Left lobe of liver (tissue), 2 donors: Measurements from ENCODE around the gene EHBP1. TPM values are rescaled to one million over a fixed set of nuclear protein-coding genes. Genes with fewer than 3 reads are reported as not detected.
A peak's percentile ranks its signal among the peaks of the same experiment; 100 is the strongest.
"Not testable (repeated sequence)": the region's sequence is repeated elsewhere in the genome, so short reads cannot be mapped to it uniquely, and the experiment has no call there.

Experiments
- ATAC-seq: fragments of 200-7000 bp; cut with Tn5 transposase; one replicate; pipeline ENCODE4 v1.9.1; 2020; ENCODE audit warnings: mild to moderate bottlenecking, moderate library complexity
- DNase-seq: peaks from one replicate; pipeline ENCODE4 v3.0.0-alpha.2; 2020; ENCODE audit warnings: low spot score
- total RNA-seq: library from RNA; stranded (reverse); gene quantifications from one replicate; pipeline ENCODE4 v1.2.1, GENCODE V29; 2021
- donor health status: DM: no; HTN: no; CAD: no; lungs with moderate emphysema.
- donor health status: DM: no; HTN: yes; CAD: no.

The EHBP1 gene
- total RNA-seq, 1 donor from 2014 or later, result 50.0 TPM

DNA sequence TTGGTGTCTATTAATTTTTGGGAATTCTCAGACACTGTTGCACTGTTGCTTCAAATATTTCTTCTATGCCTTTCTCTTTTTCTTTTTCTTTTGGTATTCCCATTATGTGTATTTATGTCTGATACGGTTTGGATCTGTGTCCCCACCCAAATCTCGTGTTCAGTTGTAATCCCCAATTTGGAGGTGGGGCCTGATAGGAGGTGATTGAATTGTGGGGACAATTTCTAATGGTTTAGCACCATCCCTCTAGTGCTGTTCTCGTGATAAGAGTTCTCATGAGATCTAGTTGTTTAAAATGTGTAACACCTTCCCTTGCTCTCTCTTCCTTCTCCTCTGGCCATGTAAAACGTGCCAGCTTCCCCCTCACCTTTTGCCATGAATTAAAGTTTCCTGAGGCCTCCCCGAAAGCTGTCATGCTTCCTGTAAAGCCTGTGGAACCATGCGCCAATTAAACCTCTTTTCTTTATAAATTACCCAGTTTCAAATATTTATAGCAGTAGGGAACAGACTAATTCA lies 26.8 kb downstream of the EHBP1 start:
- ATAC-seq (no peak), DNase-seq (no peak)

DNA sequence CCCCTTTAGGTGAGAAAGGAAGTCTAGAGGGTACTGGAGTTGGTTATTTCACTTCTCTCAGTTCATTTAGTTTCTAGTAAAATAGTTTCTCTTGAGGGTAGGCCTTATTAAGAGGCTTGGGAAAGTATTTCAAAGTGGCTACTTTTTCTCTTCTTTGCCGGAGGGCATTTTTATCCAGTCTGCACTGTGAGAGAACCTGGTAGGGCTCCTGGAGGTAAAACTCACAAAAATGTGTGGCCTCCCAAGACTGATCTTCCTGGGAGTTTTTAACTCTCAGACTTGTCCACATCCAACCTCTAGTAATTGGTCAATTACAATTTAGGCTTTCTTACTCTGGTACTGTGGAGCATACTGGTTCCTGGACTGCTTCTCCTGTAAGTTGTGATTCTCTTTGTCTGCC lies 28.0 kb downstream of the EHBP1 start:
- peak; percentile 31 for ATAC-seq
- DNase-seq, result no peak

DNA sequence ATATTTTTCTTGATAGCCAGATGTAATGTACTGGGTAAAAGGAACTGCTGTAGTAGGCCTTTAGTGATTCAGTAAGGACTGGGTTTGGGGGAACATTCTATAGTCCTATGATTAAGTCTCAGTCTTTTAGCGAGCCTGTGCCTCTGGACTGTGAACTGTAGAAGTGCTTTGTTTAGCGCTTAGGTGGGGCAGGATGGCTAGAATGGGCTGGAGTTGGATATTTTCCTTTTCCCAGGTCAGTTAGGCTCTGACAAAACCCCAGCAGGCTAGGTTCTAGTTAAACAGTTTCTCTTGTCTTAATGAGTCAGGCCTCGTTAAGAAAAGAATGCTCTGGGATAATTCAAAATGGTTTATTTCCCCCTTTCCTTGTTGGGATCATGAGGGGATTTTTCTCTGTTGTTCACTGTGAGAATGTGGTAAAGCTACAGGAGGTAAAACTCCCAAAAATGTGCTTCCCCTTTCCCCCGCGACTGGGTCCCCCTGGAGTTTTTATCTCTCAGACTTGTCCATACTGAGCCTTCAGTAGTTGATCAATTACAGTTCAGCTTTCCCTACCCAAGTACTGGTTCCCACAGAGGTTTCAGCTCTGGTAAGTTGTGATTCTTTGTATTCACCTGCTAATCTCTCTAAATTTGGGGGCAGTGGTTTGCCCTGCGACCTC lies 31.5 kb downstream of the EHBP1 start:
- peak; percentile 18 for ATAC-seq
- DNase-seq, result no peak

DNA sequence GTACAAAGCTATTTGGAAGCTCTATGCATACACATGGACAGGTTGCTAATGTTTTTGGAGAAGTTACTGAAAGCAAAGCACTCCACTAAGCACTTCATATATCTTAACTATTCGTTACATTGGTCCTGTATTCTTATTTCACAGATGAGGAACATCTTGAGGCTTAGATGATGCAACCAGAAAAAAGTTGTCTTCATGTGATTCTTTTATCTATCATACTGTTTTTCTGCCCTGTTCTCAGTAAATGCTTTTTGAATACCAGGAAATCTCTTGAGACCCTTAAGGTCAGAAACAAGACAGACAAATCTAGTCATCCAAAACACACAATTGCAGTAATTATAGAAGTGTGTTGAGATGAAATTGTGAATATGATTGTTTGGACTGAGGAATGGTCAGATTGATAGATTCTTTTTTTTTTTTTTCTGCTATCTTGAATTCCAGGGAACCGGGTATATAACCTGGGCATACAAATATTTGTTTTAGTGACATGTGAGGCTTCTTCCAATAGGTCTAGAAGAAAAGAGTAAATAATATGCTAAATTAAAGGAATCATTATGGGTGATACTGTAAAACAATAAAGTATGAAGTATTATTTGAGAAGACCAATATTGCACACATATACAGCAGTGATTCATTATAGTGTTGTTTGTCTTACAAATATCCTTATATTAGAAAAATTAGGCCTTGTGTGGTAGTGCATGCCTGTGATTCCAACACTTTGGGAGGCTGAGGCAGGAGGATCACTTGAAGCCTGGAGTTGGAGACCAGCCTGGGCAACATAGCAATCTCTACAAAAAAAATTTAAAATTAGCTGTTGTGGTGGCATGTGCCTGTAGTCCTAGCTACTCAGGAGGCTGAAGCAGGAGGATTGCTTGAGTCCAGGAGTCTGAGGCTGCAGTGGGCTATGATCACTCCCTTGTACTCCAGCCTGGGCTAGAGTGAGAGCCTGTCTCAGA lies 33.7 kb downstream of the EHBP1 start:
- peak; percentile 23 for ATAC-seq
- no peak for DNase-seq

DNA sequence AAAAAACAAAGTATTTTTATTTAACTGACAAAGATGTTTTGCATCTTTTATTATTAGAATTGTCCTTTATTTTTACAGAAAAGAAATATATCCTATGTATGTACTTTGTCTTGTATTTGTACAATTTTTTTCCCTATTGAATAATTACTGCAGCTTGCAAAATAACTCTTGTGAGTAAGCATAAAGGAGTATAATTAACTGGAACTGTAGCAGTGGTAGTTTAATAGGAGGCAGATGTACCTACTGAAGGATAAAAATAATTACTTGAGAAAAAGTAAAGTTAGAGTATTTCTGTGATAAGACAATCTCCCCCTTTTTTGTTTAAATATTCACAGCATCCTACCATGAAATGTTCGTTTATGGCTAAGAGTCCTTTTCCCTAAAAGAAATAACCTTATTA lies 34.7 kb downstream of the EHBP1 start:
- DNase-seq (no peak), ATAC-seq (no peak)

DNA sequence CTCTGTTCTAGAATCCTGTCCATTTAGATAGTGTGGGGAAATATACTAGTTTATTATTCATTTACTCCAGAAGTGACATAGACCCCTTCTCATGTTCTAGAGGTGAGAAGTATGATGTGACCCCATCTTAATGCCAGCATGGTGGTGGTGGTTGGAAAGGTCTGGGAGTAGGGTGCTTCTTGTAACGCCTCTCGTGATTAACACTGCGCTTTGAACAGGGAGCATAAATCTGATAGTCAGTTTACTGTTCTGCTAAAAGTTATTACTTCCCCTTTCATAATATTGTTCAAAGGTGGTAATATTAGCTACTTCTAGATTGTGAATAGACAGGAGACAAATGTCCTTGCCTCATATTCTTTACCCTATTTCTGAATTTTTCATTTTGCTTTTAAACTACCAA lies 35.6 kb downstream of the EHBP1 start:
- DNase-seq, result no peak
- ATAC-seq, result no peak

DNA sequence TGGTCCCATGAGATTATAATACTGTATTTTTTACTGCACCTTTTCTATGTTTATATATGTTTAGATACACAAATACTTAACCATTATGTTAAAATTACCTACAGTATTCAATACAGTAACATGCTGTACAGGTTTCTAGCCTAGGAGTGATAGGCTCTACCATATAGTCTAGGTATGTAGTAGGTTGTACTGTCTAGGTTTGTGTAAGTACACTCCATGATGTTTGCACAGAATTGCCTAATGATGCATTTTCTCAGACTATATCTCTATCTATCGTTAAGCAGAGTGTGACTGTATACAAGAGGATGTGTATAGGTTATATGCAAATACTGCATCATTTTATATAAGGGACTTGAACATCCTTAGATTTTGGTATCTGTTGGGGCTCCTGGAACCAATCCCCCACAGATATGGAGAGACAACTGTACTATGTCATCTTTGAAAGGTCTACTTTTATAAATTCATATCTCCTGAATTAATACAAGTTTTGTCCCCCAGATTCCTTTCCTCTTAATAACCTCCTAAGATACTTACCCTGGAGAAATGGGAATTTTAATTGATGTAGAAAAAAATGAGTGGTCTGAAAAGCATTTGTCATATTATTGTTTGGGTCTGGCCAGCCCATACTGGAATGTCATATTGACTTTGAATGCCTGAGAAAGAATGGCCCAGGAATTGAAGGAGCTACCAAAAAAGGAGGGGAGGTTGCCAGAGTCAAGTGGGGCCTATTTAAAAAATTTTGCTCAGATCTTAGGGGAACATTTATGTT lies 36.6 kb downstream of the EHBP1 start:
- ATAC-seq, result peak; percentile 9

DNA sequence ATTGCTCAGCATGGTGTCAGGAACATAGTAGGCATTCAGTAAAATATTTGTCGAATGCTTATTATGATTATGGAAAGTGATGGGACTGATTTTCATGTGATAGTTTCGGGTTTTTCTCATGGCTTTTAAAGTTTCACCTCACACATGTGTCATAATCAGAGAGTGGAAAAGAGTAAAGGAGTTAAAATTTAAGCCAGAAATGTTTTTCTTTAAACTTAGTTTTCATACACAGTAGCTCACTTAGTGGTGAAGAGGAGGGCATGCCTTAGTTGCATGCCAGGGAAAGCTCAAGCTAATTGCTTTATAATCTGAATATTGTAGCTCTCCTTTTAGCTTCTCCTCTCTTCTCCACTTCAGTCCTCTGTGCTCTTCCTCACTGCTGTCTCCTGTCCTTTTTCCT lies 38.0 kb downstream of the EHBP1 start:
- ATAC-seq, result peak; percentile 31

More for the DNA sequence above, 36.6 kb downstream of the EHBP1 start:
- DNase-seq, result no peak

DNA sequence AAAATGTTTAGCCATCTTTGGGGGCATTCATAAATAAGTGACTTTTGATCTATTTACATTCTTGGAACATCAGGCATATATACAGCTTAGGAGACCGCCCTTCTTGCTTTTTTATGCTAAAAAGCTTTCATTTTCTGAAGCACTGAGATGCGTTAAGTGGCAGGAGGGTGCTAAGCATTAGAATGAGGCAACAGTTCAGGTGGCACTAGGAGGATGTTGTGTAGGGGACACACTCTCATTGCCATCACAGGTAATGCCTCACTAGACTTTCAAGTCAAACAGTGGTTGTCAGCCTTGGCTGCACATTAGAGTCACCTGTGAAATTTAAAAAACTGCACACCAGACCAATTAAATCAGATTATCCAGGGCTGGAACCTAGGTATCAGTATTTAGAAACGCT lies 39.1 kb downstream of the EHBP1 start:
- DNase-seq (no peak), ATAC-seq (no peak)

More for the DNA sequence above, 38.0 kb downstream of the EHBP1 start:
- no peak for DNase-seq

DNA sequence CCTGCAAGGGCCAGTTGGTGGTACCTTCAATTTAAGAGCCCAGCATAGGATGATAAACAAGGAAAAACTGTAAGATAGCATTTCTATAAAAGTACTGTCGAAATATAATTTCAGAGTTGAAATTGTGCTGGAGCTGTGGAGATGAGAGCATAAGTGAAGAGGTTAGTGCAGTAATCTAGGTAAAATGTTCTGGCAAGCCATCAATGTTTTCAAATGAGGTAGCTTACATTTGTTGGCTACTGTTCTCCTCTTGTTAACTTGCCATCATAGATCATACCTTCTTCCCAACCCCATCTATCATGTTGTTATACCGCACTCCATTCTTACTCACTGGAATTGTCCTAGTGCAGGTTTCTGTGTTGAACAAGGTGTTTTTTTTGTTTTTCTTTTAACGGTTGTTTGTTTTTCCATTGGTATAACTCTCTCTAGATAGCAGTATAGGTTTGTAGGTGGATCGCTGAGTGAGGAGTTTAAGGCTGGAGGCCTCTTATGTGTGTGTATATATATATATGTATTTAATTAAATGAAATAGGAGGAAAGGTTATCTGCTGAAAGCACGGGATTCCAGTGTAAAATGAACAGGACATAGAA lies 40.5 kb downstream of the EHBP1 start:
- DNase-seq (no peak), ATAC-seq (peak; percentile 53)

DNA sequence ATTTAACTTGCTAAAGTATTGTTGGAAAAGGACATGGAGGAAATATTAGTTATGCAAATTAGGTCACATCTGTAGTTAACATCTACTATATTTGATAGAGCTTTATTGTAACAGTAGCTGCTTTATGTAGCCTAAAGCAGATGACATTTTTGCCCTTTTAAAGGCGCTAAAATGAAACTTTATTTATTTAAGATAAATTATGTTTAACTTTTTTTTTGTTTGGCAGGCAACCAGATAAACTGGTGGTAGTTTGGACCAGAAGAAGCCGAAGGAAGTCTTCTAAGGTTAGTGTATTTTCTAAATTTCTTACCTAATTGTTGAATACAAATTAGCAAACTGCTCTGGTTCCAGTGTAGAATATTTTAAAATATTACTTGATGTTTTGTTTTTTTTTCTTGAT lies 41.7 kb downstream of the EHBP1 start:
- DNase-seq (no peak), ATAC-seq (no peak)

DNA sequence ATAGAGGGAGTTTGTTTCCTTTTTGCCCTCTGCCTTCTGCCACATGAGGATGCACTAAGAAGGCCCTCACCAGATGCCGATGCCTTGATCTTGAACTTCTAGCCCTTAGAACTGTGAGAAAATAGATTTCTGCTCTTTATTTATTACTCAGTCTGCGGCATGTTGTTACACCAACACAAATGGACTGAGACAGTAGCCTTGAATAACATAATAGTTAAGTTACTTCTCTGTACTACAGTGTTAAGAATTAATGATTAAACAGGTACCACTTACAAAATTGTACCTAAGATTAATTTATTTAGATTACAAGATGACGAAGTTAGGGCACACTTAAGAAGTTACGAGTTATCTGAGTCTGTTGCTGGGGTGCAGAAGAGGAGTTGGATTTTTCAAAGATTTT lies 42.4 kb downstream of the EHBP1 start:
- no peak for DNase-seq
- no peak for ATAC-seq

DNA sequence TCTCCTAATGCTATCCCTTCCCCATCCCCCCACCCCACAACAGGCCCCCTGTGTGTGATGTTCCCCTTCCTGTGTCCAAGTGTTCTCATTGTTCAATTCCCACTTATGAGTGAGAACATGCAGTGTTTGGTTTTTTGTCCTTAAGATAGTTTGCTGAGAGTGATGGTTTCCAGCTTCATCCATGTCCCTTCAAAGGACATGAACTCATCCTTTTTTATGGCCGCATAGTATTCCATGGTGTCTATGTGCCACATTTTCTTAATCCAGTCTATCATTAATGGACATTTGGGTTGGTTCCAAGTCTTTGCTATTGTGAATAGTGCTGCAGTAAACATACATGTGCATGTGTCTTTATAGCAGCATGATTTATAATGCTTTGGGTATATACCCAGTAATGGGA lies 43.6 kb downstream of the EHBP1 start:
- DNase-seq, ATAC-seq: not testable (repeated sequence)

DNA sequence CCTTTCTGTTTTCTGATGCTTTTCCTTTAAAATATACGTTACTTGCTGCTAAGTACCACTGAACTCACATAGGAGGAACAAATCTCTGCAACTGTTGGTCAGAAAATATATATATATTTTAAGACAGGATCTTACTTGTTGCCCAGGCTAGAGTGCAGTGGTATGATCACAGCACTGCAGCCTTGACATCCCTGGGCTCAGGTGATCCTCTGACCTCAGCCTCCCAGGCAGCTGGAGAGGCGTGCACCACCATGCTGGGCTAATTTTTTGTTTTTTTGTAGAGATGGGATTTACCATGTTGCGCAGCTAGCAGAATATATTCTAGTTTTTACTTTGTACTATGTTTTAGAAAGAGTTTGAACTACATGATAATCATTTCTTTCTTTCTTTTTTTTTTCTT lies 51.5 kb downstream of the EHBP1 start:
- DNase-seq (no peak), ATAC-seq (no peak)

DNA sequence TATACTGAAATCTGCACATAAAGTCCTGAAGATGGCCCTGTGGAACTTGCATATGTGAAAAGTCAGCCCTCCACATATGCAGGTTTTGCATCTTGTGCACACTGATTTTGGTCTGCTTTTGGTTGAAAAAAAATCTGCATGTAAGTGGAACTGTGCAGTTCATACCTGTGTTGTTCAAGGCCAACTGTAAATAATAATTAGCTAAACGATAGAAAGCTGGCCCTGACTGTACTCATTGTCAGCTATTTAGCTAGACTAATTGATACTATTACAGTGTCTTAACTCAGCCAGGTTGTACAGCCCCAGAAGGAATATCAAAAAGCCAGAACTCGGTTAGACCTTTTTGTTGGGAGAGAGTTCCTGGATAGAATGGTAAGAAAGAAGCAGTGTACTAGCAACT lies 54.5 kb downstream of the EHBP1 start:
- DNase-seq, result no peak
- no peak for ATAC-seq

DNA sequence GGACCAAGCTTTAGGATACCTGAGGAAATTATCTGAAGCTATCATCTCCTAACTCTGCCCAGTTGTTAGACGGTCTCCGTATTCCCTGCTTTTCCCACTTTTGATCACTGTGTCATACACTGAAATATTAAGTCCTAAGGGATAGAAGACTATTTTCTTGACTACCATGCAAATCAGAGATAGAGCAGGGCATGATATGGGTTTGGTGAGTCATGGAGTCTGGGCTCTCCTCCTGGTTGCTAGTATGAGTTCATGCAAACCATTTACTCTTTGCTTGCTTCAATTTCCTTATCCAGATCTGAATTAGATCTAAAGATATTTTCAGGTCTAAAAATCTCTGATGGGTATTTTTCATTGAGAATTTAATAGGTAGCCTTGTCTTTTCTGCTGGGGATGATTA lies 55.0 kb downstream of the EHBP1 start:
- ATAC-seq (peak; percentile 22), DNase-seq (no peak)

DNA sequence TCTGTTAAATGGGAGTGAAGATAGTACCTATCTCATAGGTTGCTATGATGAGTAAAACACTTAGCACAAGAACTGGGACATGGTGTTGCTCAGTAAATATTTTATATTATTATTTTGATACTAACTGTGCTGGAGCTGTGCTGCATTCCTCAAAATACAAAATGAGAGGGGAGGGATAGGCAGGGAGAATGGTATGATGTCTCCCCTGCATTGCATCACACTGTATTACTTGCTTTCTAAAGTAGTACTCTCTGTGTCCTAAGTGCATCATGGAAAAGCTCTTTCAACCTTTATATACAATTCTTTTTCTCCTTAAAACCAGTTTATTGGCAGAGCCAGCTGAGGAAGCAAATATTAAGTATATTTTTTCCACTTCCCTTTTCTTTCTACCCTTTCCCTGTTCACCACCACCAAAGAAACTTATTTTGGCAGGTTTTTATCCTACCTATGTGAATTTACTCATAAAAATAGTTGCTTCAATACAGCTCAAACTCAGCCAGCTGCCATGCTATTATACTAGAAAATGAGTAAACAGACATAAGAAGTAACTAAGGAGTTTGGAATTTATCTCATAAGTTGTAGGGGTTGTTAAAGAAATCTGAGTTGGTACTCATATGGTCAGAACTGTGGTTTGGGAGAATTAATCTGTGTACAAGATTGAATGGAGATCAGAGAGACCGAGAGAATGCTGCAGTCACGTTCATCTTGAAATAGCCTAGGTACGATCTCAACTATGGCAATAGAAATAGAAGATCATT lies 60.3 kb downstream of the EHBP1 start:
- DNase-seq (no peak), ATAC-seq (no peak)

DNA sequence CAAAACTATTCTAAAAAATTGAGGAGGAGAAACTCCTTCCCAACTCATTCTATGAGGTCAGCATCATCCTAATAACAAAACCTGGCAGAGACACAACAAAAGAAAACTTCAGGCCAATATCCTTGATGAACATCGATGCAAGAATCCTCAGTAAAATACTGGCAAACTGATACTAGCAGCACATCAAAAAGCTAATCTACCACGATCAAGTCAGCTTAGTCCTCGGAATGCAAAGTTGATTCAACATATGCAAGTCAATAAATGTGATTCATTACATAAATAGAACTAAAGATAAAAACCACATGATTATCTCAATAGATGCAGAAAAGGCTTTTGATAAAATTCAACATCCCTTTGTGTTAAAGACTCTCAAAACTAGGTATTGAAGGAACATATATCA lies 63.1 kb downstream of the EHBP1 start:
- DNase-seq (no peak), ATAC-seq (no peak)

DNA sequence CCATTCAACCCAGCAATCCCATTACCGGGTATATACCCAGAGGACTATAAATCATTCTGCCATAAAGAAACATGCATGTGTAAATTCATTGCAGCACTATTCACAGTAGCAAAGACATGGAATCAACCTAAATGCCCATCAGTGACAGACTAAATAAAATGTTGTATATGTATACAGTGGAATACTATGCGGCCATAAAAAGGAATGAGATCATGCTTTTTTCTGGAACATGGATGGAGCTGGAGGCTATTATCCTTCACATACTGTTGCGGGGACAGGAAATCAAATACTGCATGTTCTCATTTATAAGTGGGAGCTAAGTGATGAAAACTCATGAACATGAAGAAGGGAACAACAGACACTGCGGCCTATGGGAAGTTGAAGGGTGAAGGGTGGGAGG lies 65.1 kb downstream of the EHBP1 start:
- DNase-seq (no peak), ATAC-seq (no peak)
